Epithelial cell of esophagus (primary cell): Measurements from ENCODE around the gene REEP1.
A peak's percentile ranks its signal among the peaks of the same experiment; 100 is the strongest.
"Not testable (repeated sequence)": the region's sequence is repeated elsewhere in the genome, so short reads cannot be mapped to it uniquely, and the experiment has no call there.

ENCODE experiments used
- DNase-seq: peaks from one replicate; pipeline ENCODE4 v3.0.0; 2010; ENCODE audit warnings: low read depth
- H3K4me3 ChIP-seq: 2 replicates; pipeline ENCODE4 v1.5.1; 2011; ENCODE audit warnings: mild to moderate bottlenecking, low read length, control low read depth
- TF ChIP-seq, protein P1 (sequence below): IDR thresholded peaks from 2 replicates; pipeline ENCODE4 v1.5.1; 2011; ENCODE audit warnings: low read depth, mild to moderate bottlenecking, low read length, control low read depth, inconsistent platforms; ENCODE audit not compliant: insufficient read depth; ENCODE audit errors: missing control alignments

Gene REEP1

GRCh38 chr2:86204458-86204857, 133.0 kb downstream of the REEP1 start:
- DNase-seq, result no peak
- H3K4me3 ChIP-seq, result no peak overlapping the region
- TF ChIP-seq, protein P1, sequence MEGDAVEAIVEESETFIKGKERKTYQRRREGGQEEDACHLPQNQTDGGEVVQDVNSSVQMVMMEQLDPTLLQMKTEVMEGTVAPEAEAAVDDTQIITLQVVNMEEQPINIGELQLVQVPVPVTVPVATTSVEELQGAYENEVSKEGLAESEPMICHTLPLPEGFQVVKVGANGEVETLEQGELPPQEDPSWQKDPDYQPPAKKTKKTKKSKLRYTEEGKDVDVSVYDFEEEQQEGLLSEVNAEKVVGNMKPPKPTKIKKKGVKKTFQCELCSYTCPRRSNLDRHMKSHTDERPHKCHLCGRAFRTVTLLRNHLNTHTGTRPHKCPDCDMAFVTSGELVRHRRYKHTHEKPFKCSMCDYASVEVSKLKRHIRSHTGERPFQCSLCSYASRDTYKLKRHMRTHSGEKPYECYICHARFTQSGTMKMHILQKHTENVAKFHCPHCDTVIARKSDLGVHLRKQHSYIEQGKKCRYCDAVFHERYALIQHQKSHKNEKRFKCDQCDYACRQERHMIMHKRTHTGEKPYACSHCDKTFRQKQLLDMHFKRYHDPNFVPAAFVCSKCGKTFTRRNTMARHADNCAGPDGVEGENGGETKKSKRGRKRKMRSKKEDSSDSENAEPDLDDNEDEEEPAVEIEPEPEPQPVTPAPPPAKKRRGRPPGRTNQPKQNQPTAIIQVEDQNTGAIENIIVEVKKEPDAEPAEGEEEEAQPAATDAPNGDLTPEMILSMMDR, result no peak

DNA sequence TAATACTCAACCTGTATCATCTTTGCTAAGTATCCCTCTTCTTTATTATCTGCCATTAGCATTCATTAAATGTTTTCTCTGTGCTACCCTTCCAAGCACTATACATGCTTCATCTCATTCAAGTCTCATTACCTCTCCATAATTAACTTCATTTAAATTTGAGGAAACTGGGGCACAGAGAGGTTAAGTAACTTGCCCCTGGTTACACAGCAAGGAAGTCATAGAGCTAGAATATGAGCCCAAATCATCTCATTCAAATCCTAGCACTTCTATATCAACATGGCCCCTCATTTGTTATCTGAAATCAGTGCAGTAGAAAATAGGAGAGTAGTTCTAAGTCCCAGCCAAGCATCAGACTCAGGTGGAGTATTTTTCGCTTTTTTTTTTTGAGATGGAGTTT, 133.8 kb downstream of the REEP1 start:
- TF ChIP-seq, protein P1, result no peak
- DNase-seq, result no peak
- H3K4me3 ChIP-seq, result no peak overlapping the region

- no peak overlapping the region for H3K4me3 ChIP-seq
- TF ChIP-seq, protein P1, result no peak
- no peak for DNase-seq
Measured at GRCh38 chr2:86202702-86203101, 134.7 kb downstream of the REEP1 start.

- TF ChIP-seq, protein P1, result no peak
- no peak for DNase-seq
- no peak overlapping the region for H3K4me3 ChIP-seq
Measured at GRCh38 chr2:86202336-86202692, 135.1 kb downstream of the REEP1 start.

DNA sequence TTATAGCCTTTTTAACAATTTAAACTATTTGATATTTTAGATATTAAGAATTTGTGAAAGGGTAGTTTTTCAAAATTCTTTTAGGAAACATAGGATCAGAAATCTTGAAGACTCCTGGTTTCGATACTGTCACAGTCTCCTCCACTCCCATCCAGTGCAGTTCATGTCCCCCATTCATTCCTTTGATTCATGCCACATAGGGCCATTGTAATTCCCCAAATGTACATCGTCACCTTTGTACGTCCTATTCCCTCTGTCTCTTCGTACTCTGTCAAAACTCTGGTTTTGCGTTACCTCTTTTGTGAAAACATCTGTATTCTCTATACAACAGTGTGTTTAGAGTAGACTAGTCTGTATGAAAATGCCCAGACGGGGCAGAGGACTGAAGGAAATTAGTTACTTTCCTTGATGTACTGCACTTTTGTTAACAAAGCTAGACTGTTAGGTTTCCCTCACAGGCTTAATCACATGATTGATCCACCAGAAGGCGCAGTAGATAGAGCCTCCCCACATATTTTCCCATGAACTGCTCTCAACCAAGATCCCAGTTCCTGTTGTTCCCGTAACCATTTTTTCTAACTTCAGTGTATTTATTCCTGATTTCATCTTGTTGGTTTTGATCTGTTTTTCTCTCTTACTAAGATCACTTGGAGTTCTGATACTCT, 135.6 kb downstream of the REEP1 start:
- H3K4me3 ChIP-seq, result no peak overlapping the region
- TF ChIP-seq, protein P1, result no peak
- DNase-seq, result no peak

DNA sequence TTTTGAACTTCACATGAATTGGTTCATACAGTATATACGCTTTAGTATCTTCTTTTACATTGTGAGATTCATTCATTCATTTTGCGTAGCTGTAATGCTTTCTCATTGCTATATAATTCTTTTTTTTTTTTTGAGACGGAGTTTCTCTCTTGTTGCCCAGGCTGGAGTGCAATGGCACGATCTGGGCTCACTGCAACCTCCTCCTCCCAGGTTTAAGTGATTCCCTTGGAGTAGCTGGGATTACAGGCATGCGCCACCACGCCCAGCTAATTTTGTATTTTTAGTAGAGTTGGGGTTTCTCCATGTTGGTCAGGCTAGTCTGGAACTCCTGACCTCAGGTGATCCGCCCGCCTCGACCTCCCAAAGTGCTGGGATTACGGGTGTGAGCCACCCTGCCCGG, 136.9 kb downstream of the REEP1 start:
- peak overlapping the region; percentile 67 for H3K4me3 ChIP-seq

GRCh38 chr2:86199834-86200177, 137.6 kb downstream of the REEP1 start:
- TF ChIP-seq, protein P1, result no peak
- H3K4me3 ChIP-seq, result peak overlapping the region; percentile 67
- DNase-seq, result no peak

More for the DNA sequence above, 136.9 kb downstream of the REEP1 start:
- not testable (repeated sequence) for DNase-seq

DNA sequence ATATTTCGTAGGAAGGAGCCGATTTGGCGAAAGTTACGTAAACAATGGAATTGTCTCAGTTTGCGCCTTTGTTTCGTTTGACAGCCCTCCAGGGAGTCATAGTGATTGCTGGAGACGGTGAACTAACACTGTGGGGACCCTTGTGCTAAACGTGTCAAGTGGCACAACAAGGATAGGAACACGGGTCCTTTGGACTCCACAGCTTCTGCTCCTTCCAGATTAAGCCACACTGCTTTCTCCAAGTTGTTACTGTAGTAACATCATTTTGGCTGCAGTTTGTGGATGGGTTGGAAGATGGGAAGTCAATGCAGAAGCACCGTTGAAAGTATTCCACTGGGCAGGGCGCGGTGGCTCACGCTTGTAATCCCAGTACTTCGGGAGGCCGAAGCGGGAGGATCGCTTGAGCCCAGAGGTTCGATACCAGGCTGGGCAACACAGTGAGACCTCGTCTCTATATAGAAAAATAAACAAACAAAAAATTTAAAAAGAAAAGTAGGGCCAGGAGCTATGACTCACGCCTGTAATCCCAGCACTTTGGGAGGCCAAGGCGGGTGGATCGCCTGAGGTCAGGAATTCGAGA, 141.5 kb downstream of the REEP1 start:
- DNase-seq, result no peak
- TF ChIP-seq, protein P1, result no peak
- H3K4me3 ChIP-seq, result peak overlapping the region; percentile 88
